ENCODE measurements around the gene MMS22L.
"Not testable (repeated sequence)": the region's sequence is repeated elsewhere in the genome, so short reads cannot be mapped to it uniquely, and the experiment has no call there.

The MMS22L gene

DNA sequence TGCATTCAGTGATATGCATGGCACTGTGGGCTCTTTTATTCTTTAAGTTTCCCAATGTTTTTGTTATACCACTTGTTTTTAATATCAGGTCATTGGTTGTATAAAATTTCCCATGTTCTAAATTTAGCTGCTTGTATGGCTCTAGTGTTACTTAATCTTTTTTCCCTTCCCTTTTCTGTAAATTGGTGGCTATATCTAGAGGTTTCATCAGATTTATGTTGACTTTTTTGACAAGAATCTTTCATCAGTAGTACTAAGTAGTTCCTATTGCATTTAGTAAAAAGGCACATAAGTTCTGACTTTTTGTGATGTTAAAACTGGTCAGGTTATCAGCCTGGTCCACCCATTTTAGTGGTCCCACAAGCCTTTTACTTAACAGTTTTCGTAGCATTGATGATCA lies 51.1 kb downstream of the MMS22L start:
- no peak for DNase-seq

DNA sequence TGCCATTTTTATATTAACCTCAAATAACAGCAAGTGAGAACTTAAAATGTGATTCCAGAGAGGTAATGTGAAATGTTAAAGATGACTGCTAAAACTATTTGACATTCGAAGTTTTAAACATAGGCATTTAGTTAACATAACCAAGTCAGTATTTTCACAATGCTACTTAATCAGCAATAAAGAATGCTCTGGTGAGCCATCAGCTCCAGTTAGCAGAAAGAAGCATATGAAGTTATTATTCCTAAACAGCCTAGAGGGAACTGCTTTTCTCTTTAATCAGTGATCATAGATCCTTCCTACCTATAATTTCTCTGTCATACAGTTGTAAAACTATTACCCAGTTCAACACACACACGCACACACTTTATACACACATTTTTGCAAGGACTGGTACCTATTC lies 60.1 kb downstream of the MMS22L start:
- no peak for DNase-seq

DNA sequence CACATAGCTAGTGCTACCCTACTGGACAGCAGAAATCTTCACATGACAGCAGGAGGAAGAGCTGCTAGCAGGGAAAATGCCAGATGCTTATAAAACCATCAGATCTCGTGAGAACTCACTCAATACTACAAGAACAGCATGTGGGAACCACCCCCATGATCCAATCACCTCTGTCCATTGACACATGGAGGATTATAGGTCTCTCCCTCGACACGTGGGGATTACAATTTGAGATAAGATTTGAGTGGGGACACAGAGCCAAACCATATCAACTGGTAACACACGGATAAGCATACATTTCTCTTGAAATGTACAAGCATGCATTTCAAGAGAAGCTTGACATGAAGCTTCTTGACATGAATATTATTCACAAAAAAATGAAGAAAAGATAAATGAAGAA lies 64.1 kb downstream of the MMS22L start:
- no peak for DNase-seq

DNA sequence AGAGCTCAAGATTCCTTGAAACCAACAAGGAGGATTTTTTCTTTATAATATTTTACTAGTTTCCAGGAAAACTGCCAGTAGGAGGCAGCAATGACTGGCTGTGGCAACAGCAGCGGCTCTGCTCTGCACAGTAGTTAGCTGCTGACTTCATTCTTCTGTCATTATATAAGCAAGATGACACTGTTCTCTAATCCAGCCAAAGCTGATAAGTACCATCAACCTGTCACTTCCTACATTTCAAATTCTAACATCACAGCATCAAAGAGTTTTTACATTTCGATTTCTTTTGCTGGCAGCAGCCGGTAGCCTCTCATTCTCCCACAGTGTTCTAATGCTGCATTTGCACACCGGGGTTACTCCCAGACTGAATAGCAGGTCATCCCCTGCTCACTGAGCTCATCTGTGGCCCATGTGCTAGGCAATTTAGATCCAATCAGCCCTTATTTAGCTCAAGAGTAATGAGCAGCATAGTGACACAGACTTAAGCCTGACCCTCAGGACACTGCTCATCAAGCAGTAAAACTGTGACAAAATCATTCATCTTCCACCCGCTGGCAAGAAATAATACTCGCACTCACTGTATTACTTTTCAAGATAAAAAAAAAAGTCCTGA lies 67.8 kb downstream of the MMS22L start:
- DNase-seq, result peak in 1 of 2 experiments; percentile 60

DNA sequence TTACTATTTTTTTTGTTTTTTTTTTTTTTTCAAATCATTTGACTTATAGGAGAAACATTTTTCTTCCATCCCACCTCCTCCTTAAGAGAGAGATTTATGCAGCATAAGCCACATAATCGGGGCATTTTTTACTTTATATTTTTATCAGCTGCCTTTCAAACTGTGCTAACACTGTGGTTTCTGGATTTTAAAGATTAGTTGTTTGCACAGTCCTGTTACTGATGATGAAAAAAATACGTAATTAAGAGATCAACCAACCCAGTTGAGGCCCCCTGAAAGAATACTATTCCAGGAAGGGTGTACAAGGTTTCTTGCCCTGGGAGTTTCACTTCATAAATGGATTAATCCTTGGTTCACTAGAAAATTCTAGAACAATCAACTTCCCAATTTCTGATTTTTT lies 68.3 kb downstream of the MMS22L start:
- no peak for DNase-seq

DNA sequence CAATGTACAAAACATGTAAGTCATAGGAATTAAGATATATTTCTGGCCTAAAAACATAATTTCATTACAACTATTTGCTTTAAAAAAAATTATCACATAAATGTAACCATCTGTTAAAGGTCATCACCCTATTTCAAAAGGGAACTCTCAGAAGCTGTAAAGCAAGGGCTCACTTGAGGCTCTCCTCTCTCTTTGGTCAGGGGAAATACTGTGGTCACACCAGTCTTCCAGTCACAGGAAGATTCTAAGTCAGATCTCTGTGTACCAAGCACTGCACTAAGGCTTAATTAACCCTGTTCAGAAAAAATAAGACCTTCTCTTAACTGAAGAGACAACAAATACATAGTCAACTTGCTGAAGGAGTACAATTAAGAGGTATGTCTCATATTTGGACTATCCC lies 75.6 kb downstream of the MMS22L start:
- no peak for DNase-seq

DNA sequence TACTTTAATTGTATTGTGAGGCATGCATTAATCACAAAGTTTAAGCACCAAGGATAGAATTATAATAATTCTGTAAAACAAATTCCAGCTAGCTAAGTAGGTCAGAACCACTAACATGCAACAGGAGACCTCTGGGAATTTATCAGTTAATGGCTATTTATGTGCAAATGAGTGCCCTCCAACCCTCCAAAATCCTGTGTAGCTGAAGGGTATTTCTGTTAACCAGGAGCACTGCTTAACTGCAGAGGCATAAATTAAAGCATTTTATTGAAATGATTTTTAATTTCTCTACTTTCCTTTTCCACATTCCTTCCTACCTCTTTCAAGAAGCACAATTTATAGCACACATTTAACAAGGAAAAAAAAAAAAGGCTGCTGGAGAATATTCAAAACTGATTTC lies 77.0 kb downstream of the MMS22L start:
- no peak for DNase-seq

DNA sequence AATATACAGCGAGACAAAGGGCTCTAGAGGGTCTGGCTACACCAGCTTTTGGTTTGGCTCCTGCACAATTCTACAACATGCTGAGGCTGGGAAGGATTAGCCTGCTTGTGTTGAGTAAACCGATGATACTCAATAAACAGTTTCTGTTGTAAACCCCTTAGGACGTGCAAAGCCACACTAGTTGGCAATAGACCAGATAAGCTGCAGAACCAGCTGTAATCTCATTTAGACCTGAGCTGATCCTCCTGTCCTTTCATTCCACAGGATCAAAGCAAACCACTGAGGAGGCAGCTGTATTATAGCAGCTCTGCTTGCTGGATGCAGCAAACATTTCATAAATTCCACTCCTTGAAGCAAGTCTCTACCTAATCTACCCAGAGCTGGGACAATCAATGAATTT lies 79.7 kb downstream of the MMS22L start:
- peak; percentile 3 to 16 for DNase-seq

DNA sequence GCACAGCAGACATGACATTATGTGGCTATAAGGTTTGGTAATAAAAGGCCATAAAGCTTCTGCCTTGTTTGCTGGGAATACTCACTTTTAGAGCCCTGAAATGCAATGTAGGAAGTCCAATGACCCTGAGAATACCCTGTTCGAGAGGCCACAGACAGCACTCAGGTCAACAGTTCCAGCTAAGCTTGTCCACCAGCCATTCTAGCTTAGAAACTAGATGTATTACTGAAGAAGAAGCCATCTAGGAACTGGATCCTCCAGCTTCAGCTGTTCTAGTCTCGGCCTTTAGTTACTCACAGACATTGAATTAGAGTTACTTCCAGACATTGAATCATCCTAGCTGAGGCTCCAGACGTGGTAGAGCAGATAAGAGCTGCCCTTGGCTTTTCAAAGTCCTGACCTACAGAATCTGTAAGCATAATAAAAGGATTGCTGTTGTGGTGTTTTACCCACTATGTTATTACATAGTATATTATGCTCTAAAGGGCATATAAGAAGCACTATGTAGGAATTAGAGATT lies 84.9 kb downstream of the MMS22L start:
- DNase-seq, result no peak

DNA sequence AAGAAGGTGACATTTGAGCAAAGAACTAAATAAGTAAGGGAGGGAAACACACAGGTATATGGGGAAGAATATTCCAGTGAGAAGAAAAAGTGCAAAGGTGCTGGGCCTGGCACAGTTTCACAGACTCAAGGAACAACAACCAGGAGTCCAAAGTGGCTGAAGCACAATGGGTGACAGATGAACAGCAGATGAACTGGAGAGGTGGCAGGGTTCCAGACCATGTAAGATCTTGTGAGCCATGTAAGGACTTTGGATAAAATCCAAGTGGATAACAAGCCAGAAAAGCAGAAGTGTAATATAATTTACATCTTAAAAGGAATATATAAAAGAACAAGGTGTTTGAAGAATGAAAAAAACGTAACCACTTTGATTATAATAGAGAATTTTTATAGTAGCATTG lies 87.9 kb downstream of the MMS22L start:
- DNase-seq, result peak; percentile 40 to 82

DNA sequence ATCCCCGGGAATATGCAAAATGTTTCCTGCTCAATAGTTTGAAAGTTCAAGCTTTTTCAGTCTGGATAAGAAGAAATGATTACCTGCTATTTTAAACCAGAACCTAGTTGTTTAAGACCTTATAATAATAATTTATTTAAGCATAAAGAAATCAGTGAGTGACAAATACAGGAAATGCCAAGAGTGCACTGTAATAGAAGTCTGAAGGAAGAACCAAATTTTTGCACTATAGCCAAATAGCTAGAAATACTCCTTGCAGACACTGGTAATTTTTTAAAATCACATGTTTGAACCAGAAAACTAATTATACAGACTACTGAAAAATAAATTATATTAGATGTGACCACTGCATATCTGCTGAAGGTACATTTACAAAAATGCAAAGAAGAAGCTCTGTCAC lies 93.2 kb downstream of the MMS22L start:
- no peak for DNase-seq

DNA sequence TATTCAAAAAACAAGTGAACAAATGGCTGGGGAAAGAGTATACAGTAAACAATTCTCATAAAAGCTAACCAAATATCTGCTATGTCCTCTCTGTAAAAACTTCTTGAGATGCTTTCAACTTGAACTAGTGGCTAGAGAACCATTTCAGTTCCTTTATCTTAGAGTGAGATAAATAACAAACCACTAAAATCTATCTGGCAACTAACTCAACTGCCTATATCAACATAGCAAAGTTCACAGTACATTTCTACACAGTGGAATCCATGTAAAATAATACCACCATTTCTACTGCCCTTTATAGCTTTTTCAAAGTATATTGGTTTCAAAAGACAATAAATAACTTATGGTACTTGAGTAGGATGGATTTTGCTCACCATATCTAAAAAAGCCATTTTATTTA lies 95.1 kb downstream of the MMS22L start:
- no peak for DNase-seq

DNA sequence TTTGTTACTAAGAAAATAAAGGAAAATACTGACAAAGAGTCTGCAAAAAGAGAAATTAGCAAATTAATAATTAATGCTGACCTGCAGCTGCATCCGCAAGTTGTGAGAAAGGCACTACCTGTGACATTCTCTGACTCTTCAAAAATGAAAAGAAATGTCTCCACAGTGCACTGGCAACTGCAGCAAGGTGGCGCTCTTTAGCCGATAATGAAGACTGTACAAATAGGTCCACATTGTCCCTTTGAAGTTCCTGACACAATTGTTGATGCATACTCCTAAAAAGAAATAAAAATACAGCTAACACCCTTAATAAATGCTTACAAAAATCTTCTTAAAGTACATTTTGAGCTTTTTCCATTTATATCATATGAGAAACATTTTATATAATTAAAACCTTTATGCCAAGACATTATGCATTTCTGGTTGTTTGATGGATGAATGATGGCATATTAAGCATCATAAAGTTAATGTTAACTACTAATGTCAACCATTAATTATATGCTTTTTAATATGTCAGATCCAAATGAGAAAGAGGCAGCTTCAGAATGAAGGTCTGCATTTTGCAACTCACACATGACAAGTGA lies 96.5 kb downstream of the MMS22L start:
- peak; percentile 65 to 78 for DNase-seq

DNA sequence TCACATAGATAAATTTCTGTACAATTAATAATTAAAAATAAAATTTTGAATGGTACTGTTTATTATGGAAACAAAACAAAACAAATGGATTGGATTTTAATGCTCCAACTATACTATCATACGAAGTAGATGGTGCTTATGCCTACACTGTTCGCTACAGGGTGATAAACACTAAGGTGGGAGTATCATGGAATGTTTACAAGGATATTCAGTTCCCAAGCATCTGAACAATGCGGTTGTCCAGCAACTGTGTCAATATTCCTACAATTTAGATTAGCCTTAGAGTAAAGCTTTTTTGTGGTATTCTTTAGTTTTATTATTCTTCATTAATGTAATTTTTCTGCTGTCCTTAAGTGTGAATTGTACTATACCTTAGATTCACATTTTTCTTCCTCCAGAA lies 105.1 kb downstream of the MMS22L start:
- DNase-seq, result no peak

DNA sequence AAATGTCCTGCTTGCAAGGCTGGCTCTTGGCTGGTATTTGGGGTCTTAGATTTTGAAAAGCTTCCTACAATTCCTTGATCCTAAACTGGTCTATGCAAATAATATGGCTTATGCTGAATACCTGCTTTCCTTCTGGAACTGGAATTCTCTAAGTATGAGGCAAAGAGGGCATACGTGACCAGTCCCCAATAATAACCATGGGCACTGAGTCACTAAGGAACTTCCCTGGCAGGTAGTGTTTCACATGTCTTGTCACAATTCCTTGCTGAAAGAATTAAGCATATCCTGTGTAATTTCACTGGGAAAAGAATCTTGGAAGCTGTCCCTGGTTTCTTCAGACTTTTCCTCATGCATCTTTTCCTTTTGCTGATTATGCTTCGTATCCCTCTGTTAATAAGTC lies 106.5 kb downstream of the MMS22L start:
- no peak for DNase-seq

DNA sequence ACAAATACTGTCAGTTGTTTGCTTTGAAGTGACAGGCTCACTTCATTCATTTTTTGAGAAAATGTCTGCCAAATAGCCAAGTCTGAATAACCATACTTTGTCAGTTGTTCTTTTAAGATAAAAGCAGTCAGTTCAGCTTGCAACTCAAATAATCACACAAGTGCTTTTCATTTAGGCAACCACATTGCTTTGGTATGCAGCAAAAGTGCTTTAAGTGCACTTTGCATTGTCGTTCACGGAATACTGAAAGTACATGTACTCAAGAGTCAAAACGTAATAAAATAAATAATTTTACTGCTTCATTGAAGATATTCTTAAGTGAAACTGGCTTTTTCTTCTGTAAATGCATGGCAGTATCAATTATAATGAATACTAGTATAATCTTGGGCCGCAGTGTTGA lies 107.2 kb downstream of the MMS22L start:
- DNase-seq, result no peak

DNA sequence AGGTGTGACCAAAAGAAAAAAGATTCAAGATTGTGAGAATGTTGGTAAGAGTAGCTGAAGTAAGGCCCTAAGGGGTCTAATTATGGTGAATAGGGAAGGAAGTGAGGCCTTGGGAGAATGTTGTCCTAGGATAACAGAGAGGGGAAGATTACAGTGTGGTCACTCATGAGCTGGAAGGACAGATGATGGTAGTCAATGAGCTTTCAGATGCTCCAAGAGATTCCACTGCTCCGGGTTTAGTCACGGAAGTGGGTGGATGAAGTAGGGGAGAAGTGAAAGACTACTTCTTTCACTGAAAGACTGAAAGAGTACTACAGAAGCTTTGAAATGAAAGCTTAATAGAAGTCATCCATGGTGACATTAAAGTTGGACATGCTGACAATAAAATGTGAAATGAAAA lies 108.5 kb downstream of the MMS22L start:
- no peak for DNase-seq

DNA sequence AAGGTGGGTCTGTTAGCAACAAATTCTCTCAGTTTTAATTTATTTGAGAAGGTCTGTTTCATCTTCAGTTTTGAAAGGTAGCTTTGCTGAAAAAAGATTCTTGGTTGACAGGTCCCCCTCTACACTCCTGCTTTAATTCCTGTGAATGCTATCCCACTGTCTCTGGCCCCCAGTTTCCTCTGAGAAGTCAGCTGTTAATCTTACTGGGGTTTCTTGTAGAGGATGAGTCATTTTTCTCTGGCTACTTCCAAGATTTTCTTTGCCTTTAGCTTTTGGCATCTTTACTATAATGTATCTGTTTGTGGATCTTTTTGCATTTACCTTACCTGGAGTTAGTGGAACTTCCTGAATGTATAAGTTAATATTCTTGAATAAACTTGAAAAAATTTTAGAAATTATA lies 122.7 kb downstream of the MMS22L start:
- DNase-seq, result no peak

DNA sequence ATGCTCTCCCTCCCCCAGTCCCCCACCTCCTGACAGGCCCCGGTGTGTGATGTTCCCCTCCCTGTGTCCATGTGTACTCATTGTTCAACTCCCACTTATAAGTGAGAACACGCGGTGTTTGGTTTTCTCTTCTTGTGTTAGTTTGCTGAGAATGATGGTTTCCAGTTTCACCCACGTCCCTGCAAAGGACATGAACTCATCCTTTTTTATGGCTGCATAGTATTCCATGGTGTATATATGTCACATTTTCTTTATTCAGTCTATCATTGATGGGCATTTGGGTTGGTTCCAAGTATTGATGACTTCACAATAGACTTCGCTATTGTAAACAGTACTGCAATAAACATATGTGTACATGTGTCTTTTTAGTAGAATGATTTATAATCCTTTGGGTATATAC lies 127.6 kb downstream of the MMS22L start:
- DNase-seq, result not testable (repeated sequence)

DNA sequence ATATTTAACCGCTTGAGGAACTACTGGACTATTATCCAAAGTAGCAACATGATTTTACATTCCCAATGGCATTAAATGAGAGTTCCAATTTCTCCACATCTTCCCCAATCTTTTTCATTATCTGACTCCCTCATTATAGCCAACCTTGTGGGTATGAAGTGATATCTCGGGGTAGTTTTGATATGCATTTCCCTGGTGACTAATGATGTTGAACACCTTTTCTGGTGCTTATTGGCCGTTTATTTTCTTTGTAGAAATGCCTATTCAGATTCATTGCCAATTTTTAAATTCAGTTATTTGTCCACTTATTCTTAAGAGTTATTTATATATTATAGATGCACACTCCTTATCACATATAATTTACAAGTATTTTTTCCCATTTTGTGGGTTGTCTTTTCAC lies 129.0 kb downstream of the MMS22L start:
- no peak for DNase-seq

DNA sequence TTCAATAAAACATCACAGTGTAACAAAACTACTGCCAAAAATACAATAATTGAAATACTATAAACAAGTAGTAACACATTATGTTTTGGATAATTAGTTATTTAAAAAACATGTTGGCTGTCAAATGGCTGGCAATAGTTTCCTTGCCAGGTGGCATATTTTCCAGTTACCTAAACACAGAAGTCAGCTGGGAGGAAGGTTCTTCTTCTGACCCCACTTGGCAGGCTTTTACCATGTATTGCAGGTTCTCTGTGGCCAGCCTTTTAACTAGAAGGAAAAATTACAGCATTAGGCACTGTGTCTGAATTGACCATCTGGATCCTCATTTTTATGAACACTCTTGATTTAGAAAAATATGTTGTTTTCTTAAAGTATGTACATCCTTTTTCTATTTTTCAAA lies 131.4 kb downstream of the MMS22L start:
- DNase-seq, result peak in 1 of 2 experiments; percentile 69

DNA sequence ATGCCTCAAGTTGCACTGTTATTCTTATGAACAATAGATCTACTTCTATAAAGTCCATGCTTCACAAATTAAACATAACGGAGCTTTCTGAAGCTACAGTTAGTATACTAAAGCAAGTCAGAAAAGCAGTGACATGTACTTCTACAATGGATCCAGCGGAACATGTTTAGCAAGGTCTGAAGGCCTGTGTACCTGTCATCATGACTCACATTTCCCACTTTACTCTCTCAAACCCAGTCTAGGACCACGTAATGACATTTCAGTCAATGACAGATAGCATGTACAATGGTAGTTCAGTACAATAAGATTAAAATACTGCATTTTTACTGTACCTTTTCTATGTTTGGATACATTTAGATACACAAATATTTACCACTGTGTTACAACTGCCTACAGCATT lies 132.1 kb downstream of the MMS22L start:
- no peak for DNase-seq

DNA sequence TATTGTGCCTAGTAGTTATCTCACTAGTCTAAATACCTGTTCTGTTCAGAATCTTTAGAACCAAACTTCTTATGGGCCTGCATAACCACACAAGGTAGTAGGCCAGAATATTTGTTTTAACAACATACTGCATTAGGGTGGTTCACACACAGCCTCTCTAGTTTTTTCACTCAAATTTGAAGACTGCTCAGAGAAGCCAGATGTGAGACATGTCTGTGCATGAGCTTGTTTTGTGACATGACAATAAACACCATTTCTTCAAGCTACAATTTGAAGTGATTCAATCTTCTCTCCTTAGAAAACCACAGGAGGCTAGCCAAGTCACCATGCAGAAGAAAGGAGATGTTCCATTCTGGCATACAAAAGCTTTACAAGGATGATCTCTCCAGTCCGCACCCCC lies 135.6 kb downstream of the MMS22L start:
- no peak for DNase-seq

DNA sequence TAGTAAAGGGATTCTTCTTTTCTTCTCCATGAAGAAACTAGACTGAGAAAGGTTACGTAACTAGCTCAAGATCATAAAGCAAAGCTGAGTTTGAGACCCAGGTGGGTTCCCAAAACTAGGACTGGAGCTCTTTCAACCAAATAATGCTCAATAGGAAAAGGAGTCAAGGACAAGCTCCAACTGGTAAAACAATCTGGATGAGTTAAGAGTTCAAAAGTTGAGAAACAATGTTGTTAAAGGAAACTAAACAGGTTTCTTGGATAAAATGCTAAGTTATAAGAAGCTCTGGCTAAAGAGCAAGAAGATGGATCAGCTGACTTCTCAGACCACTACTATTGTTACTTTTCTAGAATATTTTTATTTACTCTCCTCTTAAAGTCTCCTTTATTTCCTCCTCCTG lies 137.3 kb downstream of the MMS22L start:
- no peak for DNase-seq

DNA sequence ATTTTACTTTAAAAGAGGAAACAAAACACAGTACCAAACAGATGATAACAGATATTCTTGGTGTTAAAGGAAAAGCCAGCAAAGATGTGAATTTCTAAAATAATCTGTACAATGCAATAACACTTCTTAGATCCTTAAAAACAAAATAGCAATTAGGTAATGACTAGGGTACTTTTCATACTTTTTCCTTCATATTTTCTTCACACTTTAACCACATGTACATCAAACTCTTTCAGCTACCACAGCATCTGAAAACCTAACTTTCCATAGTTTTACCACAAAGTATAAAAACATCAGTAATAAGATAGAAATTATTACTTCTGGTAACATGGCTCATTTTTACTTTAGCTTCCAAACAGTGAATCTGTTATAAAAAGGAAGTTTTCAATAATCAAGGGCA lies 141.3 kb downstream of the MMS22L start:
- DNase-seq, result no peak

Data from NCI-H446 (cell line).